Heart left ventricle (tissue), 16 donors: Measurements from ENCODE around the gene SENP8. TPM values are rescaled to one million over a fixed set of nuclear protein-coding genes. Genes with fewer than 3 reads are reported as not detected.

Experiments used
- ATAC-seq, 4 donors: fragments of 200-7000 bp; cut with Tn5 transposase; one replicate each; pipeline ENCODE4 v1.9.1; 2020 to 2022; ENCODE audit warnings: moderate library complexity in 4 of 4, mild to moderate bottlenecking in 3 of 4, moderate number of reproducible peaks in 1 of 4
- DNase-seq, 5 donors: peaks; one replicate each; pipeline ENCODE4 v3.0.0-alpha.2; 2020
- H3K27ac ChIP-seq, 12 donors: fragments of 200-600 bp; sonication (generic) in 4 of 12; one replicate each; pipeline versions ENCODE4 v1.5.0 to v1.8.0; 2016 to 2022; ENCODE audit warnings: mild to moderate bottlenecking in 2 of 12
- H3K27me3 ChIP-seq, 9 donors: fragments of 200-600 bp; sonication (generic) in 2 of 9; one replicate each; pipeline versions ENCODE4 v1.5.1 to v1.8.0; 2016 to 2022; ENCODE audit warnings: mild to moderate bottlenecking in 3 of 9
- H3K36me3 ChIP-seq, 9 donors: fragments of 200-600 bp; sonication (generic) in 2 of 9; one replicate each; pipeline versions ENCODE4 v1.5.0 to v1.8.0; 2018 to 2022; ENCODE audit warnings: mild to moderate bottlenecking in 2 of 9
- H3K4me1 ChIP-seq, 12 donors: fragments of 200-600 bp; sonication (generic) in 4 of 12; one replicate each; pipeline versions ENCODE4 v1.5.0 to v1.8.0; 2016 to 2022; ENCODE audit warnings: mild to moderate bottlenecking in 3 of 12
- H3K4me3 ChIP-seq, 12 donors: fragments of 200-600 bp; sonication (generic) in 4 of 12; one replicate each; pipeline versions ENCODE4 v1.5.0 to v1.8.0; 2017 to 2022; ENCODE audit warnings: mild to moderate bottlenecking in 9 of 12, moderate library complexity in 4 of 12
- H3K9me3 ChIP-seq, 12 donors: fragments of 200-600 bp; sonication (generic) in 4 of 12; one replicate each; pipeline versions ENCODE4 v1.5.0 to v1.8.0; 2016 to 2022; ENCODE audit warnings: mild to moderate bottlenecking in 1 of 12
- POLR2A ChIP-seq, 2 donors: fragments of 450-650 bp; IDR thresholded peaks; one replicate each; pipeline ENCODE4 v1.6.1; 2017; ENCODE audit warnings: antibody characterized with exemption in 2 of 2, mild to moderate bottlenecking in 2 of 2, moderate library complexity in 2 of 2
- WGBS, 4 donors: extraction: QIAGEN DNeasy Blood & Tissue Kit in 2 of 4; methylation state at CpG; one replicate each; pipeline versions ENCODE4 v1.1.5 to v1.1.7; 2013 to 2018; 5-methylcytosine and 5-hydroxymethylcytosine counted together
- intact Hi-C, 10 donors: fragments of 100-400 bp; cut with DNase I; formaldehyde crosslinking; loops; one replicate each; pipeline versions ENCODE4 v1.11.1 to v1.14.2; 2022
- polyA plus RNA-seq, 2 donors: library from polyadenylated mRNA; stranded (reverse); fragments of 200-250 nt; gene quantifications; one replicate each; pipeline ENCODE4 v1.2.3, GENCODE V29; 2013
- total RNA-seq, 9 donors: library from RNA; depleted of rRNA in 2 of 9; stranded (reverse); fragments of >200 nt in 2 of 9; fragmentation: NEBNext Ultra II Directional in 3 of 9; extraction: Animal tissue kit (Norgen Biotek cat#: 25700) in 3 of 9; gene quantifications; one replicate each; pipeline versions ENCODE4 v1.1.0 to v1.2.4, GENCODE V29; 2016 to 2023
- TF ChIP-seq, protein P1 (sequence below), 12 donors: fragments of 200-600 bp; sonication (generic) in 4 of 12; IDR thresholded peaks; one replicate each; pipeline versions ENCODE4 v1.5.0 to v1.8.0; 2018 to 2022; ENCODE audit warnings: antibody characterized with exemption in 12 of 12, mild to moderate bottlenecking in 5 of 12
- donor health status: ischemic (EF 13 %, LVEDD 7.1; RV severe dilation, severe dysfunction).
- donor health status: healthy with polysubstance abuse.
- donor health status: DM: no; HTN: yes; CAD: no.
- donor health status: DM: no; HTN: no; CAD: no.
- donor health status: ischemic (EF 25% LVEDD 6.9; RV normal size, moderate dysfunction).
- donor health status: ischemic (EF 25% LVEDD 5.7; RV mildly dilated, moderate dysfunction).
- donor health status: healthy.
- donor health status: DM: yes; HTN: yes; CAD: no.
- donor health status: ischemic (EF 35%, LVEDD 5.7; RV mildly dilated, moderate dysfunction).
- donor health status: nonischemic (EF 11% LVEDD 7.7; RV severe dilation, severe dysfunction).
- donor health status: DM: yes; HTN: yes; CAD: no.
- donor health status: PGD.
- donor health status: ischemic (EF 29% LVEDD 5.4; RV normal size, mild dysfunction).
- donor health status: nonischemic (EF 23%, LVEDD 6.1; RV moderate dilation, normal function).

The SENP8 gene
- total and polyA plus RNA-seq, 11 donors: 2.1 to 7.6 (median 4.7) TPM

DNA sequence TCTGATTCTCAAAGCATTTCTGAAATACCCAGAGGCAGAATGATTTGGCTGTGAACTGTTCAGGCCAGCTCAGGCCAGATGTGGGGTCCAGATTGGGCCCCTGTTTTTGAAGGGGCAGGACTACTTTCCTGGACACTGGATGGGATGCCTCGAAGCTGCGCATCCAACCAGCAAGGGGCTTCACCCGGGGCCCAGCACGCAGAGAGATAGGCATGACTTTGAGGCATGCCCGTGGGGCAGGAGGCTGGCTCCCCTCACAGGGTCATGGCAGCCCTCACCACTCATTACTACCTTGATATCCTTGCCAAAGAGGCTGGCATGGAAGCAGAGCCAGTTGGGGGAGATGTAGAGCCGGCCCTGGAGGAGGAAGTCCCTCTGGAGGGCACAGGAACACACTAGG, 49.2 kb downstream of the SENP8 start:
- ATAC-seq (no peak), DNase-seq (no peak)
- H3K9me3 ChIP-seq: no peaks in the 10 kb centered on the region
- H3K27ac ChIP-seq: no peak overlapping the region
- WGBS, 4 donors: 74 to 92% (median 83%) methylated on average over 6 of the region's 6 CpGs
- H3K4me1 ChIP-seq: peaks cover 0 to 12% (median 0%) of the 10 kb centered on the region in 12 donors
- no peaks in the 10 kb centered on the region for H3K27me3 ChIP-seq
- no peaks in the 10 kb centered on the region for H3K36me3 ChIP-seq
- intact Hi-C loops: no loop called here
- H3K4me3 ChIP-seq: no peak overlapping the region
- TF ChIP-seq POLR2A (IDR thresholded peaks at IDR 0.05): no peak
- TF ChIP-seq, protein P1, sequence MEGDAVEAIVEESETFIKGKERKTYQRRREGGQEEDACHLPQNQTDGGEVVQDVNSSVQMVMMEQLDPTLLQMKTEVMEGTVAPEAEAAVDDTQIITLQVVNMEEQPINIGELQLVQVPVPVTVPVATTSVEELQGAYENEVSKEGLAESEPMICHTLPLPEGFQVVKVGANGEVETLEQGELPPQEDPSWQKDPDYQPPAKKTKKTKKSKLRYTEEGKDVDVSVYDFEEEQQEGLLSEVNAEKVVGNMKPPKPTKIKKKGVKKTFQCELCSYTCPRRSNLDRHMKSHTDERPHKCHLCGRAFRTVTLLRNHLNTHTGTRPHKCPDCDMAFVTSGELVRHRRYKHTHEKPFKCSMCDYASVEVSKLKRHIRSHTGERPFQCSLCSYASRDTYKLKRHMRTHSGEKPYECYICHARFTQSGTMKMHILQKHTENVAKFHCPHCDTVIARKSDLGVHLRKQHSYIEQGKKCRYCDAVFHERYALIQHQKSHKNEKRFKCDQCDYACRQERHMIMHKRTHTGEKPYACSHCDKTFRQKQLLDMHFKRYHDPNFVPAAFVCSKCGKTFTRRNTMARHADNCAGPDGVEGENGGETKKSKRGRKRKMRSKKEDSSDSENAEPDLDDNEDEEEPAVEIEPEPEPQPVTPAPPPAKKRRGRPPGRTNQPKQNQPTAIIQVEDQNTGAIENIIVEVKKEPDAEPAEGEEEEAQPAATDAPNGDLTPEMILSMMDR (IDR thresholded peaks at IDR 0.05): no peak

DNA sequence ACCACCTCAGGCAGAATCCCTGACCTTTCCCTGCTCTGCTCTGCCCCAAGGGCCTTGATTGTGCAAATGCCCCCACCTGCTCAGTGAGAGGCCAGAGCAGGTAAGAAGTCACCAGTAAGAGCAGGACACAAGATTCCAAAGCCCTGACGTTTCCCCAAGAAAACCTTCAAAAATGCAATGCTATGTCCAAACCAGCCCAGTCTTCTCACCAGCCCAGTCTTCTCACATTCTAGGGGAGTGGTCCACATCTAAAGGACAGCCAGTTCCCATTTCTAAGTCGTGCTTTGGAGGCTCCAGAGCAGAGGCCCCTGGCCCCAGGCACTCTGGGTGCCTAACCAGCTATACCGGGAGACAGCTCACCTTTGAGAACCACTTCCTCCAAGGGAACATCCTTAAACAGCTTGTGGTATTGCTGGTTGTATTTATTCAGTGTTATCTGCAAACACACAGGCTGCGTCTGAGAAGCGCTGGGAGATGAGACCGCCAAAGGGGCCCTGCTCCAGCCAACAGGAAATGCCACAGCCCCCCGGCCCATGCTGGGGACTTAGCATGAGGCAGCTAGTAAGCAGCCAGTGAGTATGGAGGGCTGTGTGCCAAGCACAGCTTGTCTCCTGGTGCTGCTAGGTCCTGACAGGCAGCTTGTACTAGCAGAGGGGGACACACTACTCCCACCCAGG, 50.1 kb downstream of the SENP8 start:
- H3K4me1 ChIP-seq: peaks cover 0 to 12% (median 0%) of the 10 kb centered on the region in 12 donors
- peak; percentile 62 to 74 (median 67) for ATAC-seq
- no peaks in the 10 kb centered on the region for H3K27me3 ChIP-seq
- H3K36me3 ChIP-seq: no peaks in the 10 kb centered on the region
- intact Hi-C loops: no loop called here
- H3K9me3 ChIP-seq: no peaks in the 10 kb centered on the region
- no peak overlapping the region for H3K4me3 ChIP-seq
- TF ChIP-seq, protein P1 (IDR thresholded peaks at IDR 0.05): no peak
- TF ChIP-seq POLR2A (IDR thresholded peaks at IDR 0.05): no peak
- WGBS, 4 donors: 26 to 42% (median 35%) methylated on average over 6 to 7 of the region's 7 CpGs
- H3K27ac ChIP-seq: no peak overlapping the region
- peak in 1 of 5 donors; percentile 50 for DNase-seq

DNA sequence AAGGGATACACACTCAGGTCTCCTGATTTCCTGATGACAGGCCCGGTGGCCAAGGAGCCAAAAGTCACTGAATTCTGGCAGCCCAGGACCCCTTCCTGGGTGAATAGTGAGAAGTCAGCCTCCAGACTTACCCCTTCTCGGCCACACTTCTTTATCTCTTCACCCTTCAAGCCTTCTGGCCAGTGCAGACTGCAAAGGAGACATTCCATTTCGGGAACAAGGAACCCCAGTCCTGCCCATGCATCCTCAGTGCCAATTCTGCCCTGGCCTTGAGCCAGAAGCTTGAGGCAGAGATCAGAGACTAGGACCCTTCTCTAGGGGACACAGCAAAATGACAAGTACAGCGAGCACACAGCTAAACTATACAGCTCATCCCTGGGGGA, 50.6 kb downstream of the SENP8 start:
- no peaks in the 10 kb centered on the region for H3K9me3 ChIP-seq
- no peaks in the 10 kb centered on the region for H3K36me3 ChIP-seq
- peaks cover 0 to 12% (median 0%) of the 10 kb centered on the region in 12 donors for H3K4me1 ChIP-seq
- H3K4me3 ChIP-seq: no peak overlapping the region
- TF ChIP-seq, protein P1 (IDR thresholded peaks at IDR 0.05): no peak
- no peak for TF ChIP-seq POLR2A (IDR thresholded peaks at IDR 0.05)
- no peak overlapping the region for H3K27ac ChIP-seq
- WGBS, 4 donors: 35 to 72% (median 48%) methylated on average over 3 to 4 of the region's 4 CpGs
- no peaks in the 10 kb centered on the region for H3K27me3 ChIP-seq
- no peak for DNase-seq
- intact Hi-C loops: no loop called here
- ATAC-seq: peak; percentile 14 to 47 (median 35)

DNA sequence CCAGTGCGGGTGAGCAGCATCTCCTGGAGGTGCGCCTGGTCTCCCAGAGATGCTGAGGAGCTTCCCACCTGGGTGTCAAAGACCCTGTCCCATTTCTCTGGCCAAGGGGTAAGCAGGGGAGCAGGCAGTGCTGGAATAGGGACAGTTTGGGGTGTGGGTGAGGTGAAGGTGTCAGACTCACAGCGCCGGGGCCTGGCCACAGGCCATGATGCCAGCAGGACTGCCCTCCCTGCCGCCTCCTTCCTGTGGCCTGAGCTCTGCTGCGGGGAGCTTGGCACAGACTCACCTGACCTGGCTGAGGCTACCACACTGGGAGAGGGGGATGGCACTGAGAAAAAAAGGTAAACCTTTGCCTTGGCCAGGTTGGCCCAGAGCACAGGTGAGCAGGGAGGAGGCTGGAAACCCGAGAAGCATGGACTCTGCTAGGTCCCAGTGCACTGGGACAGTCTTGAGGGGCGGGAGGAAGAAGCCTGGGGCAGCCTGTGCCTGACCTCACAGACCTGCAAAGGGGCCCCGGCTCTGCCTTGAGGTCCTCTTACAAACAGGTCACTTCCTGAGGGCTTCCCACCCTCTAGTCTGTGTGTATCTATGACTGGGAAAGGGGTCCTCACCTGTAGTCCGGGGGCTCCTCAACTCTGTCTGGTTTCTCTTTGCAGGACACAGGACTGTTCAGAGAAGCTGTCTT, 51.2 kb downstream of the SENP8 start:
- Histone ChIP-seq H3K36me3 (no peaks in the 10 kb centered on the region), H3K27me3 (no peaks in the 10 kb centered on the region), H3K4me3 (no peak overlapping the region), H3K27ac (no peak overlapping the region), H3K4me1 (peaks cover 0 to 12% (median 0%) of the 10 kb centered on the region in 12 donors), H3K9me3 (no peaks in the 10 kb centered on the region)
- ATAC-seq (peak in 1 of 4 donors; percentile 6), DNase-seq (no peak)
- WGBS, 4 donors: 76 to 85% (median 81%) methylated on average over 8 to 10 of the region's 10 CpGs
- intact Hi-C loops: no loop called here
- TF ChIP-seq, protein P1 (IDR thresholded peaks at IDR 0.05): no peak
- TF ChIP-seq POLR2A (IDR thresholded peaks at IDR 0.05): no peak
